ENCODE measurements around the gene PASK. TPM values are rescaled to one million over a fixed set of nuclear protein-coding genes. Genes with fewer than 3 reads are reported as not detected.

PASK gene
- total and polyA plus RNA-seq, 2 donors (not counting 1 experiment from before 2014, with no cell fraction given), result 48.2 to 144 TPM

- POLR2A ChIA-PET, result interaction anchor here (0.9 kb wide), 1 partner anchor 16 kb away, joined by 3 read pairs; no protein-coding TSS in a partner anchor
- Histone ChIP-seq H3K4me3 (ENCODE audit: control extremely low read depth in 1 of 5, extremely low read depth in 1 of 5, insufficient read depth in 1 of 5, low read depth in 2 of 5, low read length in 4 of 5) (no peak overlapping the region), H3K27me3 (replicated peaks in 1 of 4; ENCODE audit: control extremely low read depth in 1 of 4, control insufficient read depth in 3 of 4, insufficient read depth in 4 of 4, low read length in 3 of 4) (peaks cover 0 to 6% (median 0%) of the 10 kb centered on the region in 4 experiments), H3K27ac (ENCODE audit: low read length in 2 of 2) (no peak overlapping the region), H3K9ac (ENCODE audit: low read length) (no peak overlapping the region), H3K4me1 (ENCODE audit: control insufficient read depth in 2 of 2, insufficient read depth in 2 of 2, low read length in 2 of 2) (peaks cover 3 to 9% of the 10 kb centered on the region in 2 donors), H3K9me3 (ENCODE audit: control extremely low read depth in 1 of 3, control insufficient read depth in 2 of 3, insufficient read depth in 1 of 3, low read length in 2 of 3) (no peaks in the 10 kb centered on the region), H3K4me2 (replicated peaks; ENCODE audit: low read depth, low read length, poor library complexity, severe bottlenecking) (no peak overlapping the region), H3K36me3 (replicated peaks in 1 of 2; ENCODE audit: control extremely low read depth in 1 of 2, control insufficient read depth in 1 of 2, extremely low read depth in 1 of 2, insufficient read depth in 2 of 2, low read length in 1 of 2) (no peaks in the 10 kb centered on the region), H2AFZ (ENCODE audit: insufficient read depth, low read depth, low read length, poor library complexity, severe bottlenecking) (no peak overlapping the region), H3K79me2 (ENCODE audit: control insufficient read depth, insufficient read depth, low read length) (no peaks in the 10 kb centered on the region), H4K20me1 (ENCODE audit: control insufficient read depth, insufficient read depth, low read length, poor library complexity, severe bottlenecking) (no peaks in the 10 kb centered on the region)
- Mint-ChIP-seq H3K4me3 (no peak overlapping the region), H3K27ac (no peak overlapping the region), H3K9me3 (ENCODE audit: insufficient read depth) (no peaks in the 10 kb centered on the region), H3K27me3 (no peaks in the 10 kb centered on the region), H3K4me1 (peaks cover 4% of the 10 kb centered on the region)
- intact Hi-C loops (cut with micrococcal nuclease), result no loop called here
- ATAC-seq (ENCODE audit: low read depth), result no peak
- 95% methylated on average over 15 of the region's 15 CpGs for WGBS (ENCODE audit: insufficient coverage)
- DNase-seq, result no peak
- CTCF ChIA-PET, result interaction anchor here (1.0 kb wide), 1 partner anchor 85 kb away, joined by 3 read pairs; no protein-coding TSS in a partner anchor
- TF ChIP-seq CTCF (IDR thresholded peaks at IDR 0.05) (no peak), EZH2 (IDR thresholded peaks at IDR 0.05; ENCODE audit: borderline replicate concordance, insufficient read depth, low read depth, low read length, poor library complexity, severe bottlenecking) (no peak)
Observed at GRCh38 chr2:241066893-241067341, 82.4 kb downstream of the PASK start.

GRCh38 chr2:241066171-241066892 is 82.9 kb downstream of the PASK start:
- CTCF ChIA-PET, result no interaction called here
- no peak overlapping the region for H3K27ac Mint-ChIP-seq
- H3K4me3 Mint-ChIP-seq, result no peak overlapping the region
- intact Hi-C loops (cut with micrococcal nuclease), result no loop called here
- Histone ChIP-seq H3K36me3 (replicated peaks in 1 of 2; ENCODE audit: control extremely low read depth in 1 of 2, control insufficient read depth in 1 of 2, extremely low read depth in 1 of 2, insufficient read depth in 2 of 2, low read length in 1 of 2) (no peaks in the 10 kb centered on the region), H3K9ac (ENCODE audit: low read length) (no peak overlapping the region), H3K4me3 (ENCODE audit: control extremely low read depth in 1 of 5, extremely low read depth in 1 of 5, insufficient read depth in 1 of 5, low read depth in 2 of 5, low read length in 4 of 5) (no peak overlapping the region), H2AFZ (ENCODE audit: insufficient read depth, low read depth, low read length, poor library complexity, severe bottlenecking) (no peak overlapping the region), H3K4me1 (ENCODE audit: control insufficient read depth in 2 of 2, insufficient read depth in 2 of 2, low read length in 2 of 2) (peaks cover 3 to 9% of the 10 kb centered on the region in 2 donors), H4K20me1 (ENCODE audit: control insufficient read depth, insufficient read depth, low read length, poor library complexity, severe bottlenecking) (no peaks in the 10 kb centered on the region), H3K4me2 (replicated peaks; ENCODE audit: low read depth, low read length, poor library complexity, severe bottlenecking) (no peak overlapping the region), H3K27ac (ENCODE audit: low read length in 2 of 2) (no peak overlapping the region), H3K79me2 (ENCODE audit: control insufficient read depth, insufficient read depth, low read length) (no peaks in the 10 kb centered on the region), H3K27me3 (replicated peaks in 1 of 4; ENCODE audit: control extremely low read depth in 1 of 4, control insufficient read depth in 3 of 4, insufficient read depth in 4 of 4, low read length in 3 of 4) (peaks cover 0 to 6% (median 0%) of the 10 kb centered on the region in 4 experiments), H3K9me3 (ENCODE audit: control extremely low read depth in 1 of 3, control insufficient read depth in 2 of 3, insufficient read depth in 1 of 3, low read length in 2 of 3) (no peaks in the 10 kb centered on the region)
- H3K27me3 Mint-ChIP-seq, result no peaks in the 10 kb centered on the region
- TF ChIP-seq CTCF (IDR thresholded peaks at IDR 0.05) (no peak), EZH2 (IDR thresholded peaks at IDR 0.05; ENCODE audit: borderline replicate concordance, insufficient read depth, low read depth, low read length, poor library complexity, severe bottlenecking) (no peak)
- 95% methylated on average over 20 of the region's 21 CpGs for WGBS (ENCODE audit: insufficient coverage)
- no peak for ATAC-seq (ENCODE audit: low read depth)
- no peak for DNase-seq
- POLR2A ChIA-PET, result interaction anchor here (0.9 kb wide), 1 partner anchor 15 kb away, joined by 3 read pairs; no protein-coding TSS in a partner anchor
- no peaks in the 10 kb centered on the region for H3K9me3 Mint-ChIP-seq (ENCODE audit: insufficient read depth)
- peaks cover 4% of the 10 kb centered on the region for H3K4me1 Mint-ChIP-seq

All from B cell (primary cell).